Measurements from ENCODE around the gene PPFIA2. TPM values are rescaled to one million over a fixed set of nuclear protein-coding genes. Genes with fewer than 3 reads are reported as not detected.

PPFIA2 gene
- polyA plus RNA-seq, 1 of the 3 experiments (the other 2 are of a cell fraction): not detected

DNA sequence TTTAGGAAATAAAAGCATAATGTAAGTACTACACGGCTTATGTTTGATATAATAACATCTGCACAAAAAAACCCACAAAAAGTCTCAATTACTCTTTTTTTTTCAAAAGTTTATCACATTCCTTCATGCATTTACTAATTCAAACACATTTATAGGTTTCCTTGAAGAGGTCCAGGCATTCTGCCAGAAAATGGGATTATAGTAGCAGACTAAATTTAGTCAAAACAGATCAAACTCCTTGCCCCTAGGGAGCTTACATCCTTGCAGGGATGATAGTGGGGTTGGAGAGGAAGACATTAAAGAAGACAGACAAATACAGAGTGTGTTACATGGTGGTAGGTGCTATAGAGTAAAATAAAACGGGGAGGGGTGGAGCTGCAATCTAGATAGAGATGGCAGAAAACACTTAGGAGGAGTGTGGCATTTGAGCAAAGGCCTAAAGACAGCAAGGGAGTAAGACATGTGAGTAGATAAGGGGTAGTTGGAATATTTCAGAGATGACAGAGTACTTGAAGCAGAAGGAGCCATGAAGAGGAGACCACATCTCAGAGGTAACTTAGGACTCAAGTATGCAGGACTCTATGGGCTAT is 266.9 kb downstream of the PPFIA2 start:
- no peaks in the 10 kb centered on the region for H3K27me3 ChIP-seq (ENCODE audit: insufficient read depth)
- WGBS (ENCODE audit: low lambda C conversion rate): 4% methylated on average over 2 of the region's 2 CpGs
- no peak overlapping the region for H3K4me3 ChIP-seq (ENCODE audit: low read depth in 2 of 2, low read length in 1 of 2)
- no peaks in the 10 kb centered on the region for H3K79me2 ChIP-seq (ENCODE audit: insufficient read depth)
- no peaks in the 10 kb centered on the region for H3F3A ChIP-seq (replicated peaks; ENCODE audit: insufficient read depth)
- TF ChIP-seq, protein P1, sequence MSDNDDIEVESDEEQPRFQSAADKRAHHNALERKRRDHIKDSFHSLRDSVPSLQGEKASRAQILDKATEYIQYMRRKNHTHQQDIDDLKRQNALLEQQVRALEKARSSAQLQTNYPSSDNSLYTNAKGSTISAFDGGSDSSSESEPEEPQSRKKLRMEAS (IDR thresholded peaks at IDR 0.05; ENCODE audit: low read depth): no peak
- TF ChIP-seq FOXM1 (IDR thresholded peaks at IDR 0.05; ENCODE audit: low read depth): no peak
- no peak for TF ChIP-seq GABPA (IDR thresholded peaks at IDR 0.05; ENCODE audit: low read depth)
- TF ChIP-seq EP300 (IDR thresholded peaks at IDR 0.05; ENCODE audit: borderline replicate concordance in 1 of 2, low read depth in 1 of 2, low read length in 1 of 2): no peak
- TF ChIP-seq, protein P2, sequence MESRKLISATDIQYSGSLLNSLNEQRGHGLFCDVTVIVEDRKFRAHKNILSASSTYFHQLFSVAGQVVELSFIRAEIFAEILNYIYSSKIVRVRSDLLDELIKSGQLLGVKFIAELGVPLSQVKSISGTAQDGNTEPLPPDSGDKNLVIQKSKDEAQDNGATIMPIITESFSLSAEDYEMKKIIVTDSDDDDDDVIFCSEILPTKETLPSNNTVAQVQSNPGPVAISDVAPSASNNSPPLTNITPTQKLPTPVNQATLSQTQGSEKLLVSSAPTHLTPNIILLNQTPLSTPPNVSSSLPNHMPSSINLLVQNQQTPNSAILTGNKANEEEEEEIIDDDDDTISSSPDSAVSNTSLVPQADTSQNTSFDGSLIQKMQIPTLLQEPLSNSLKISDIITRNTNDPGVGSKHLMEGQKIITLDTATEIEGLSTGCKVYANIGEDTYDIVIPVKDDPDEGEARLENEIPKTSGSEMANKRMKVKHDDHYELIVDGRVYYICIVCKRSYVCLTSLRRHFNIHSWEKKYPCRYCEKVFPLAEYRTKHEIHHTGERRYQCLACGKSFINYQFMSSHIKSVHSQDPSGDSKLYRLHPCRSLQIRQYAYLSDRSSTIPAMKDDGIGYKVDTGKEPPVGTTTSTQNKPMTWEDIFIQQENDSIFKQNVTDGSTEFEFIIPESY (IDR thresholded peaks at IDR 0.05; ENCODE audit: borderline replicate concordance, low read depth): no peak
- no peak for TF ChIP-seq RFX5 (IDR thresholded peaks at IDR 0.05; ENCODE audit: low read length)
- no peak for TF ChIP-seq MXI1 (IDR thresholded peaks at IDR 0.05; ENCODE audit: low read depth, low read length)
- TF ChIP-seq YY1 (IDR thresholded peaks at IDR 0.05; ENCODE audit: low read depth): no peak
- no peak for TF ChIP-seq RAD21 (IDR thresholded peaks at IDR 0.05; ENCODE audit: low read length)
- TF ChIP-seq NFIC (IDR thresholded peaks at IDR 0.05; ENCODE audit: borderline replicate concordance): no peak
- no peak for TF ChIP-seq JUND (IDR thresholded peaks at IDR 0.05)
- no peak for TF ChIP-seq TCF12 (IDR thresholded peaks at IDR 0.05)
- no peak for TF ChIP-seq SIN3A (IDR thresholded peaks at IDR 0.05; ENCODE audit: borderline replicate concordance, low read depth, low read length)
- TF ChIP-seq, protein P3, sequence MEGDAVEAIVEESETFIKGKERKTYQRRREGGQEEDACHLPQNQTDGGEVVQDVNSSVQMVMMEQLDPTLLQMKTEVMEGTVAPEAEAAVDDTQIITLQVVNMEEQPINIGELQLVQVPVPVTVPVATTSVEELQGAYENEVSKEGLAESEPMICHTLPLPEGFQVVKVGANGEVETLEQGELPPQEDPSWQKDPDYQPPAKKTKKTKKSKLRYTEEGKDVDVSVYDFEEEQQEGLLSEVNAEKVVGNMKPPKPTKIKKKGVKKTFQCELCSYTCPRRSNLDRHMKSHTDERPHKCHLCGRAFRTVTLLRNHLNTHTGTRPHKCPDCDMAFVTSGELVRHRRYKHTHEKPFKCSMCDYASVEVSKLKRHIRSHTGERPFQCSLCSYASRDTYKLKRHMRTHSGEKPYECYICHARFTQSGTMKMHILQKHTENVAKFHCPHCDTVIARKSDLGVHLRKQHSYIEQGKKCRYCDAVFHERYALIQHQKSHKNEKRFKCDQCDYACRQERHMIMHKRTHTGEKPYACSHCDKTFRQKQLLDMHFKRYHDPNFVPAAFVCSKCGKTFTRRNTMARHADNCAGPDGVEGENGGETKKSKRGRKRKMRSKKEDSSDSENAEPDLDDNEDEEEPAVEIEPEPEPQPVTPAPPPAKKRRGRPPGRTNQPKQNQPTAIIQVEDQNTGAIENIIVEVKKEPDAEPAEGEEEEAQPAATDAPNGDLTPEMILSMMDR (IDR thresholded peaks at IDR 0.05): no peak
- TF ChIP-seq, protein P4, sequence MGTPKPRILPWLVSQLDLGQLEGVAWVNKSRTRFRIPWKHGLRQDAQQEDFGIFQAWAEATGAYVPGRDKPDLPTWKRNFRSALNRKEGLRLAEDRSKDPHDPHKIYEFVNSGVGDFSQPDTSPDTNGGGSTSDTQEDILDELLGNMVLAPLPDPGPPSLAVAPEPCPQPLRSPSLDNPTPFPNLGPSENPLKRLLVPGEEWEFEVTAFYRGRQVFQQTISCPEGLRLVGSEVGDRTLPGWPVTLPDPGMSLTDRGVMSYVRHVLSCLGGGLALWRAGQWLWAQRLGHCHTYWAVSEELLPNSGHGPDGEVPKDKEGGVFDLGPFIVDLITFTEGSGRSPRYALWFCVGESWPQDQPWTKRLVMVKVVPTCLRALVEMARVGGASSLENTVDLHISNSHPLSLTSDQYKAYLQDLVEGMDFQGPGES (IDR thresholded peaks at IDR 0.05; ENCODE audit: low read depth, low read length): no peak
- H3K9ac ChIP-seq: no peak overlapping the region
- ChIA-PET CTCF (interaction anchor here (1.0 kb wide), 1 partner anchor 41 kb away, joined by 5 read pairs; no protein-coding TSS in a partner anchor), POLR2A (no interaction called here)
- H3K27ac ChIP-seq (ENCODE audit: low read depth in 2 of 2, low read length in 1 of 2): no peak overlapping the region
- H3K4me2 ChIP-seq: no peak overlapping the region
- peaks cover 0 to 12% of the 10 kb centered on the region in 2 experiments; a peak in 1 of 4 replicates for H3K4me1 ChIP-seq (ENCODE audit: control insufficient read depth in 1 of 2, insufficient read depth in 2 of 2, low read depth in 1 of 2, low read length in 1 of 2)
- no peaks in the 10 kb centered on the region for H3K9me2 ChIP-seq
- DNase-seq: no peak
- H2AFZ ChIP-seq (ENCODE audit: low read depth): no peak overlapping the region
- no peaks in the 10 kb centered on the region for H3K36me3 ChIP-seq (replicated peaks in 1 of 2; ENCODE audit: control insufficient read depth in 1 of 2, insufficient read depth in 2 of 2, low read length in 1 of 2)
- no peaks in the 10 kb centered on the region for H4K20me1 ChIP-seq (ENCODE audit: insufficient read depth)
- H3K9me3 ChIP-seq: no peaks in the 10 kb centered on the region
